Measurements from ENCODE around the gene SMARCB1. TPM values are rescaled to one million over a fixed set of nuclear protein-coding genes. Genes with fewer than 3 reads are reported as not detected.

Gene SMARCB1
- total and polyA plus RNA-seq, 2 donors (not counting 3 experiments of a cell fraction or from before 2014, with no cell fraction given), result 113 to 148 TPM

DNA sequence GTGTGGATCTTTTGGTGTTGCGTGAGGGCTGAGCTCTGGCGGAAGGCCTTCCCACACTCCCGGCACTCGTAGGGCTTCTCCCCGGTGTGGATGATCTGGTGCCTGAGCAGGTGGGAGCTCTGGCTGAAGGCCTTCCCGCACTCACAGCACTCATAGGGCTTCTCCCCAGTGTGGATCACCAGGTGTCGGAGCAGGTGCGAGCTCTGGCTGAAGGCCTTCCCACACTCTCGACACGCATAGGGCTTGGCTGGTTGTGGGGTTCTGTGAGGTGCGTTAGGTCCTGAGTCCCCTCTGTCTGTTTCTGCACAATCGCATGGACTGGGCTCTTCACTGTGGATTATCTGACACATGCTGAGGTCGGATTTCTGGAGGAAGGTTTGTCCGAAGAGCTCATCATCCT, 42.3 kb upstream of the SMARCB1 start:
- no peak overlapping the region for H3K9ac ChIP-seq (replicated peaks; ENCODE audit: extremely low read depth, insufficient read depth, low read length)
- H3K4me3 ChIP-seq (replicated peaks in 1 of 3; ENCODE audit: insufficient read depth in 1 of 3, low read depth in 1 of 3, low read length in 3 of 3), result no peak overlapping the region
- no peaks in the 10 kb centered on the region for H3K4me1 ChIP-seq (ENCODE audit: control insufficient read depth, extremely low read depth, insufficient read depth, low read length)
- no TSS peak for BruUV-seq (replicated peaks)
- no peaks in the 10 kb centered on the region for H3K27me3 ChIP-seq (ENCODE audit: control insufficient read depth in 2 of 2, insufficient read depth in 2 of 2, low read length in 2 of 2)
- peaks cover 5 to 23% of the 10 kb centered on the region in 2 experiments for H3K36me3 ChIP-seq (ENCODE audit: control insufficient read depth in 2 of 2, extremely low read depth in 1 of 2, insufficient read depth in 2 of 2, low read length in 2 of 2)
- H3K79me2 ChIP-seq (ENCODE audit: control insufficient read depth, insufficient read depth, low read length), result no peaks in the 10 kb centered on the region
- no peaks in the 10 kb centered on the region for H3K9me3 ChIP-seq (replicated peaks; ENCODE audit: control insufficient read depth, insufficient read depth, low read length)
- CTCF ChIA-PET, result interaction anchor here (1.2 to 2.0 kb wide), 2 partner anchors 9 to 105 kb away, joined by 3 to 5 read pairs; no protein-coding TSS in a partner anchor
- no peaks in the 10 kb centered on the region for H3K9me1 ChIP-seq (replicated peaks; ENCODE audit: control insufficient read depth, extremely low read depth, insufficient read depth, low read length)
- FAIRE-seq (no peak), DNase-seq (ENCODE audit: low read depth, low spot score) (no peak)
- no peak overlapping the region for H3K4me2 ChIP-seq (ENCODE audit: insufficient read depth, low read length)
- no peaks in the 10 kb centered on the region for H4K20me1 ChIP-seq (replicated peaks; ENCODE audit: control insufficient read depth, extremely low read depth, insufficient read depth, low read length)
- no peak for TF ChIP-seq FOS (IDR thresholded peaks at IDR 0.05; ENCODE audit: borderline replicate concordance, insufficient read depth, low read length)
- no peak for TF ChIP-seq EZH2 (IDR thresholded peaks at IDR 0.05; ENCODE audit: borderline replicate concordance, low read depth, low read length, severe bottlenecking)
- no peak for TF ChIP-seq GATA2 (IDR thresholded peaks at IDR 0.05; ENCODE audit: insufficient read depth, insufficient read length, low read depth, low read length)
- no peak for TF ChIP-seq POLR2A (IDR thresholded peaks at IDR 0.05; ENCODE audit: low read depth, low read length)
- no peak for TF ChIP-seq POLR2AphosphoS5 (IDR thresholded peaks at IDR 0.05; ENCODE audit: insufficient read depth, low read depth, low read length)
- TF ChIP-seq MYC (IDR thresholded peaks at IDR 0.05; ENCODE audit: low read depth, low read length), result no peak
- TF ChIP-seq, protein P1, sequence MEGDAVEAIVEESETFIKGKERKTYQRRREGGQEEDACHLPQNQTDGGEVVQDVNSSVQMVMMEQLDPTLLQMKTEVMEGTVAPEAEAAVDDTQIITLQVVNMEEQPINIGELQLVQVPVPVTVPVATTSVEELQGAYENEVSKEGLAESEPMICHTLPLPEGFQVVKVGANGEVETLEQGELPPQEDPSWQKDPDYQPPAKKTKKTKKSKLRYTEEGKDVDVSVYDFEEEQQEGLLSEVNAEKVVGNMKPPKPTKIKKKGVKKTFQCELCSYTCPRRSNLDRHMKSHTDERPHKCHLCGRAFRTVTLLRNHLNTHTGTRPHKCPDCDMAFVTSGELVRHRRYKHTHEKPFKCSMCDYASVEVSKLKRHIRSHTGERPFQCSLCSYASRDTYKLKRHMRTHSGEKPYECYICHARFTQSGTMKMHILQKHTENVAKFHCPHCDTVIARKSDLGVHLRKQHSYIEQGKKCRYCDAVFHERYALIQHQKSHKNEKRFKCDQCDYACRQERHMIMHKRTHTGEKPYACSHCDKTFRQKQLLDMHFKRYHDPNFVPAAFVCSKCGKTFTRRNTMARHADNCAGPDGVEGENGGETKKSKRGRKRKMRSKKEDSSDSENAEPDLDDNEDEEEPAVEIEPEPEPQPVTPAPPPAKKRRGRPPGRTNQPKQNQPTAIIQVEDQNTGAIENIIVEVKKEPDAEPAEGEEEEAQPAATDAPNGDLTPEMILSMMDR (IDR thresholded peaks at IDR 0.05; ENCODE audit: extremely low read depth in 1 of 2, insufficient read depth in 1 of 2, low read depth in 1 of 2, low read length in 2 of 2), result no peak
- TF ChIP-seq, protein P2, sequence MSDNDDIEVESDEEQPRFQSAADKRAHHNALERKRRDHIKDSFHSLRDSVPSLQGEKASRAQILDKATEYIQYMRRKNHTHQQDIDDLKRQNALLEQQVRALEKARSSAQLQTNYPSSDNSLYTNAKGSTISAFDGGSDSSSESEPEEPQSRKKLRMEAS (IDR thresholded peaks at IDR 0.05; ENCODE audit: insufficient read depth, insufficient read length), result no peak
- no peak for TF ChIP-seq JUN (IDR thresholded peaks at IDR 0.05; ENCODE audit: borderline replicate concordance, insufficient read depth, insufficient read length, low read depth)
- dilution Hi-C loops (cut with MboI; ENCODE audit: extremely low pct_ligation_motif_present, low sequenced_read_pairs) (no loop called here), intact Hi-C loops (cut with micrococcal nuclease) (no loop called here)
- no peak overlapping the region for H2AFZ ChIP-seq (ENCODE audit: low read depth, low read length)
- POLR2A ChIA-PET, result no interaction called here
- no peak overlapping the region for H3K27ac ChIP-seq (ENCODE audit: insufficient read depth, low read depth, low read length)

All from endothelial cell of umbilical vein (primary cell).